Spleen (tissue), 11 donors: ENCODE data around the gene ZGRF1. TPM values are rescaled to one million over a fixed set of nuclear protein-coding genes. Genes with fewer than 3 reads are reported as not detected.

Experiments used
- DNase-seq: peaks from one replicate; pipeline ENCODE4 v3.0.0-alpha.2; 2020
- H3K27ac ChIP-seq, 8 donors: fragments of 200-600 bp; sonication (generic) in 7 of 8; 1 replicate in 4 of 8; 2 replicates in 4 of 8; pipeline versions ENCODE4 v1.5.0 to v1.8.0; 2016 to 2021; ENCODE audit warnings: inconsistent platforms in 4 of 8, mild to moderate bottlenecking in 4 of 8, moderate library complexity in 1 of 8
- H3K27me3 ChIP-seq, 7 donors: fragments of 200-600 bp; sonication (generic) in 6 of 7; replicated peaks in 1 of 7; 1 replicate in 4 of 7; 2 replicates in 3 of 7; pipeline versions ENCODE4 v1.5.0 to v1.8.0; 2016 to 2021; ENCODE audit warnings: inconsistent platforms in 3 of 7, mild to moderate bottlenecking in 1 of 7
- H3K36me3 ChIP-seq, 6 donors: fragments of 200-600 bp; sonication (generic) in 5 of 6; 1 replicate in 4 of 6; 2 replicates in 2 of 6; pipeline versions ENCODE4 v1.5.0 to v1.8.0; 2016 to 2021; ENCODE audit warnings: inconsistent platforms in 2 of 6
- H3K4me1 ChIP-seq, 6 donors: fragments of 200-600 bp; sonication (generic) in 5 of 6; 1 replicate in 3 of 6; 2 replicates in 3 of 6; pipeline versions ENCODE4 v1.5.0 to v1.8.0; 2016 to 2021; ENCODE audit warnings: inconsistent platforms in 3 of 6
- H3K4me3 ChIP-seq, 8 donors: fragments of 200-600 bp; sonication (generic) in 7 of 8; 1 replicate in 4 of 8; 2 replicates in 4 of 8; pipeline versions ENCODE4 v1.5.0 to v1.8.0; 2016 to 2021; ENCODE audit warnings: inconsistent platforms in 4 of 8, mild to moderate bottlenecking in 4 of 8, moderate library complexity in 2 of 8
- H3K9me3 ChIP-seq, 8 donors: fragments of 200-600 bp; sonication (generic) in 7 of 8; 1 replicate in 4 of 8; 2 replicates in 4 of 8; pipeline versions ENCODE4 v1.5.0 to v1.8.0; 2016 to 2021; ENCODE audit warnings: inconsistent platforms in 4 of 8
- CTCF ChIP-seq, 11 experiments: fragments of 200-600 bp in 7 of 11; fragments of 450-650 bp in 4 of 11; sonication (generic) in 4 of 11; IDR thresholded peaks in 8 of 11; conservative IDR thresholded peaks in 3 of 11; 1 replicate in 7 of 11; 2 replicates in 4 of 11; pipeline versions ENCODE4 v1.4.0 to v1.8.0; 2016 to 2021; ENCODE audit warnings: antibody characterized with exemption in 11 of 11, inconsistent platforms in 4 of 11, mild to moderate bottlenecking in 1 of 11
- POLR2A ChIP-seq, 3 donors: fragments of 450-650 bp; IDR thresholded peaks; one replicate each; pipeline ENCODE4 v1.5.1; 2017; ENCODE audit warnings: antibody characterized with exemption in 3 of 3, mild to moderate bottlenecking in 1 of 3
- POLR2AphosphoS5 ChIP-seq, 3 donors: sonication (generic); formaldehyde crosslinking; IDR thresholded peaks; one replicate each; pipeline ENCODE4 v1.5.1; 2017; ENCODE audit warnings: antibody characterized with exemption in 3 of 3
- WGBS, 5 donors: extraction: QIAGEN DNeasy Blood & Tissue Kit in 3 of 5; methylation state at CpG; one replicate each; pipeline versions ENCODE4 v1.1.5 to v1.1.7; 2013 to 2018; 5-methylcytosine and 5-hydroxymethylcytosine counted together
- intact Hi-C: fragments of 100-400 bp; cut with DNase I; formaldehyde crosslinking; loops from one replicate; pipeline ENCODE4 v1.15.0; 2023; ENCODE audit warnings: low total_unique reads
- polyA plus RNA-seq, 3 donors: library from polyadenylated mRNA; stranded (reverse); fragments of 200-250 nt; gene quantifications; one replicate each; pipeline ENCODE4 v1.2.1, GENCODE V29; 2013
- total RNA-seq, 7 donors: library from RNA; depleted of rRNA in 3 of 7; stranded (reverse); fragments of >200 nt in 3 of 7; fragmentation: NEBNext Ultra II Directional in 4 of 7; extraction: Animal tissue kit (Norgen Biotek cat#: 25700) in 4 of 7; gene quantifications; one replicate each; pipeline versions ENCODE4 v1.1.0 to v1.2.1, GENCODE V29; 2016 to 2021
- donor health status: healthy with polysubstance abuse.
- donor health status: DM: no; HTN: no; CAD: no; lungs with moderate emphysema.
- donor health status: DM: no; HTN: no; CAD: no.
- donor health status: Bipolar disorder and iron deficiency.
- donor health status: healthy.
- donor health status: DM: no; HTN: no; CAD: no.
- donor health status: DM: yes; HTN: yes; CAD: no.

The ZGRF1 gene
- total and polyA plus RNA-seq, 10 donors, result 4.4 to 20.8 (median 10.7) TPM

- no peaks in the 10 kb centered on the region for H3K9me3 ChIP-seq
- TF ChIP-seq CTCF (IDR thresholded peaks at IDR 0.05 in 8 of 11, conservative IDR thresholded peaks at IDR 0.05 in 3 of 11) (no peak), POLR2AphosphoS5 (IDR thresholded peaks at IDR 0.05) (no peak), POLR2A (IDR thresholded peaks at IDR 0.05) (no peak)
- DNase-seq, result no peak
- intact Hi-C loops, result no loop called here
- H3K4me1 ChIP-seq, result peaks cover 0 to 7% (median 2%) of the 10 kb centered on the region in 6 donors
- H3K27ac ChIP-seq, result no peak overlapping the region
- WGBS, 5 donors, result 70 to 79% (median 72%) methylated on average over 2 of the region's 2 CpGs
- H3K36me3 ChIP-seq, result peaks cover 10 to 99% (median 82%) of the 10 kb centered on the region in 6 donors
- H3K4me3 ChIP-seq, result no peak overlapping the region
- H3K27me3 ChIP-seq, result no peaks in the 10 kb centered on the region
These were observed 12.3 kb upstream of the ZGRF1 start for GRCh38 chr4:112649055-112649408.

GRCh38 chr4:112648263-112649054, 11.8 kb upstream of the ZGRF1 start:
- peaks cover 0 to 13% (median 4%) of the 10 kb centered on the region in 6 donors for H3K4me1 ChIP-seq
- no peak overlapping the region for H3K27ac ChIP-seq
- no peaks in the 10 kb centered on the region for H3K27me3 ChIP-seq
- H3K4me3 ChIP-seq, result no peak overlapping the region
- intact Hi-C loops, result no loop called here
- DNase-seq, result no peak
- no peaks in the 10 kb centered on the region for H3K9me3 ChIP-seq
- 84 to 90% (median 89%) methylated on average over 3 of the region's 3 CpGs for WGBS, 5 donors
- H3K36me3 ChIP-seq, result peaks cover 10 to 99% (median 76%) of the 10 kb centered on the region in 6 donors
- no peak for TF ChIP-seq CTCF (IDR thresholded peaks at IDR 0.05 in 8 of 11, conservative IDR thresholded peaks at IDR 0.05 in 3 of 11)
- no peak for TF ChIP-seq POLR2AphosphoS5 (IDR thresholded peaks at IDR 0.05)
- TF ChIP-seq POLR2A (IDR thresholded peaks at IDR 0.05), result no peak

GRCh38 chr4:112647785-112648184, 11.1 kb upstream of the ZGRF1 start:
- Histone ChIP-seq H3K27me3 (no peaks in the 10 kb centered on the region), H3K36me3 (peaks cover 10 to 97% (median 70%) of the 10 kb centered on the region in 6 donors), H3K4me3 (no peak overlapping the region), H3K27ac (no peak overlapping the region), H3K4me1 (peaks cover 0 to 19% (median 11%) of the 10 kb centered on the region in 6 donors), H3K9me3 (no peaks in the 10 kb centered on the region)
- 58 to 86% (median 72%) methylated on average over 3 of the region's 3 CpGs for WGBS, 5 donors
- no peak for DNase-seq
- TF ChIP-seq POLR2A (IDR thresholded peaks at IDR 0.05) (no peak), CTCF (IDR thresholded peaks at IDR 0.05 in 8 of 11, conservative IDR thresholded peaks at IDR 0.05 in 3 of 11) (no peak), POLR2AphosphoS5 (IDR thresholded peaks at IDR 0.05) (no peak)
- intact Hi-C loops, result no loop called here
